Activated gamma-delta T cell treated with Interleukin-2 at 50 U/mL for 16 hours (primary cell): ENCODE measurements around the gene AOPEP.
A peak's percentile ranks its signal among the peaks of the same experiment; 100 is the strongest.

Source experiments
- DNase-seq: peaks from one replicate; pipeline ENCODE4 v3.0.0-alpha.2; 2020

AOPEP gene

GRCh38 chr9:95130484-95130883 lies 404.0 kb downstream of the AOPEP start:
- DNase-seq = no peak

DNA sequence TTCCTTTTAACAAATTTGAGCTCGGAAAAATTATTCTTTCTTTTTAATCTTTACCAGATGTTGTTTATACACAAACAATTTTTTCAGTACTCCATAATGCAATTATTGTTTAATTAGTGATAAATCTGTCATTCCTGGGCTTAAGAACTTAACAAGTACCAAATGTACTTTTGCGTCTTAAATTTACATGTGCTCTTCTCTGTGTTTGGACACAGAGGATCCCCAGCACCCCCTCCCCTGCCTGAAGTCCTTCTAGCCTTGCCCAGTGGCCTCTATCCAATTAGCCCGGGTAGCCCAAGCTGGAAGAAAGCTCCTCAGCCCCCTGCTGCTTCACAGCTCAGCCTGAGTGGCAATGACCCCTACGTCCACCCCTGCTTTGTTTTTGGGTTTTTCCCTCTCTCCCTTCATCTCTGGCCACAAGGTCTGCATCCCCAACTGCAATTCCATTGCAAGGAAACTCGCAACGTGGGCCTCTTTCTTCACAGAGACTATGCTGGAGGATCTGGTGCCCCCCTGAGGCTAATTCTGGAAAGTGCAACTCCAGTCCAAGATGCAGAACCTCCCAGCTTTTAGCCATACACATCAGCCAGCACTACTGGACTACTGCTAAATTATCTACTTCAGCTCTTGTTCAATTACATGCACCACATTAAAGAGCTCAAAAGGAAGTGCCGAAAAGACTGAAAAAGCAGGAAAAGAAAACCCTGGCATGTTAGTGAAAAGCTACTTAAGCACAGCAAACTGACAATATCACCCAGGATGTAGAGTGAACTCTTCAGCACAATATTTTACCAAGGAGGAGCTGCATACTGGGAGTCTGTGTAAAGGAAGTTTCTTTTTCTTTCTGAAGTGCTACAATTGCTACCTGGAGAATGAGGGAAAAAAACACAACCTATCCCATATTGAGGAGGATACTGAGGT lies 404.8 kb downstream of the AOPEP start:
- peak; percentile 29 for DNase-seq

DNA sequence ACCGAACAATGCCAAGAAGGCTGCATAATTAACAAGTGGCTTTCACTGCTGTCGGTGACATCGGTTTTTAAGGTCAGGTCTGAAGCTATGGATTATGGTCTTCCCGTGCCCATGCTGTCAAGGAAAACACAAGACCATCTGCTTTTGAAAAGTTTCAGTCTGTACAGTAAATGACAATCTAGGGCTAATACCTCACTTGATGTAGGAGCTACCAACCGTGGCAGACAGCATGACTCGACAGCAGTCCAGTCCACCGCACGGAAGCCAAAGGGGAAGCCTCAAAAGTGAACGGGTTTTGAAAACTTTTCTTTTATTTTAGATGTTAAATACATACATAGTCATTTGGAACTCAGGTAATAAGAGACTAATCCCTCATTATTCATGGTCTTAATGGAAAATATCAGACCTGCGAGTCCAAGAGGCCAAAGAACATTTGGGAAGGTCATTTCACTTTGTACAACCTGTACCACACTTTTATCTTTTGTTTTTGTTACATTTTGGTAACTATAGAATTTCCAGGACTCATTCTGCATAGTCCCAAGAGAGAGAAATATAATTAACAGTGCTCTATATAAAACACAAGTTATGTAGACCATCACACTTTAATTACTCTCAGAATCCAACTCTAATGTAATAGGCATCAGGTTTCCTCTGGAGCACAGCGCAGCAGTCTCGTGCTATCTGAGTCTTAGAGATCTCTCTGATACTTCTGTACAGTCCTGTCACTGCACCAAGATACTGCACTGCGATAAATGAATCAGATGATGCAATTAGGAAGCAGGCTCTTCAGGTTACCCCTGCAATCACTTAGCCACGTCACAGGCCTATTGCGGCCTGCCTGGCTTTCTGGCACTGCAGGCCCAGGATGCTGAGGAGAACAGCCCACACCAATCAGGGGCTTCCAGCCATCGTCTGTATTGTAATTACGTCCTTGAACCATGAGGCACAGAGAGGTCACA lies 406.1 kb downstream of the AOPEP start:
- no peak for DNase-seq

GRCh38 chr9:95133325-95133705 lies 406.8 kb downstream of the AOPEP start:
- no peak for DNase-seq

DNA sequence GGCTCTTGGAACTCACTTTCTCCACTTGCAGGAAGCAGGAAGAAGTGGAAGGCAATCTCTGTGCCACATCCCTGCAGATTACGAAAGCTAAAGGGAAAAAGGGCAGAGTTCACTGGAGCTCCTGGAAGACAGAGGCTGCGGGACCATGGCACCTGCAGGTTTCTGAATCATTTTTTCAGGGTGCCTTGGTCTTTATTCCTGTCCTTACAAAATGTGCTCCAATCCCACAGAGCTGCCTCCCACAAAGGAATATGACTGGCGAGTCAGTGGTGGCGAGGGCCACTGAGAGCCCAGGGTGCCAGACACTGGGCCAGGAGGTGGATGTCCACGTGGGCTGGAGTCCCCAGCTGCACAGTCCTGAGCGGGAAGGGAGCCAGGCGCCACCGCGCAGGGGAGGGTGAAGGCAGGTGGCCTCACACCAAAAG lies 408.0 kb downstream of the AOPEP start:
- no peak for DNase-seq

DNA sequence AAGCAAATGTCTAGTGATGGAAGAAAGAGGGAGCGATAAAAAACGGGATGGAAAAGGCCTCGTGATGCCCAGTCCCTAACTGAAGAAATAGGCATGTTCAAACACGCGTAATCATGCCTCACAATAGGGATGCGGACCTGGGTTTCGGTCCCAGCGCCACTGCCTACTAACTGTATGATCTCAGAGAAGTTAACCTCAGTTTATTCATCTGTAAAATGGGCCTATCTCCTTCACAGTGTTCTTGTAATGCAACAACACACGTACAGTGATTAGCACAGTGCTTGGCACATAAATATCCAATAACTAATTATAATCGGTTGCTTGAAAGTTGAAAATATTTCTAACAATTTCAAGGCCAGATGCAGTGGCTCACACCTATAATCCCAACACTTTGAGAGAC lies 409.3 kb downstream of the AOPEP start:
- no peak for DNase-seq
